ENCODE results near the gene COL4A1.

- TF ChIP-seq CTCF (IDR thresholded peaks at IDR 0.05) (no peak), POLR2A (IDR thresholded peaks at IDR 0.05) (no peak)
Observed at GRCh38 chr13:110277357-110277975, 29.5 kb downstream of the COL4A1 start.

Data from vagina (tissue), 2 donors.